Osteoblast (primary cell): ENCODE data around the gene UBE3B. TPM values are rescaled to one million over a fixed set of nuclear protein-coding genes. Genes with fewer than 3 reads are reported as not detected.

Experiments
- DNase-seq: peaks from one replicate; pipeline ENCODE4 v3.0.0; 2011; ENCODE audit warnings: low spot score, mixed read lengths; ENCODE audit not compliant: insufficient read length; ENCODE audit errors: missing footprints
- H2AFZ ChIP-seq: 2 replicates; pipeline ENCODE4 v1.6.0; 2011; ENCODE audit warnings: mild to moderate bottlenecking, low read length
- H3K27ac ChIP-seq: 2 replicates; pipeline ENCODE4 v1.5.1; 2011; ENCODE audit warnings: mild to moderate bottlenecking, low read depth, low read length, moderate library complexity
- H3K27me3 ChIP-seq: 2 replicates; pipeline ENCODE4 v1.6.0; 2012; ENCODE audit warnings: mild to moderate bottlenecking, control low read depth, inconsistent platforms, low read length, moderate library complexity; ENCODE audit not compliant: insufficient read depth
- H3K36me3 ChIP-seq: 2 replicates; pipeline ENCODE4 v1.5.1; 2011; ENCODE audit warnings: mild to moderate bottlenecking, low read length, control low read depth, moderate library complexity; ENCODE audit not compliant: insufficient read depth
- H3K4me1 ChIP-seq: 2 replicates; pipeline ENCODE4 v1.5.1; 2011; ENCODE audit warnings: mild to moderate bottlenecking, low read length, control low read depth, moderate library complexity; ENCODE audit not compliant: insufficient read depth
- H3K4me2 ChIP-seq: 2 replicates; pipeline ENCODE4 v1.6.0; 2011; ENCODE audit warnings: mild to moderate bottlenecking, low read length; ENCODE audit not compliant: insufficient read depth
- H3K4me3 ChIP-seq: fragments of 200-600 bp; sonication (generic); 3 replicates; pipeline ENCODE4 v1.5.1; 2012; ENCODE audit warnings: mild to moderate bottlenecking, low read length, inconsistent platforms; ENCODE audit not compliant: insufficient read depth
- H3K79me2 ChIP-seq: 2 replicates; pipeline ENCODE4 v1.6.0; 2012; ENCODE audit warnings: mild to moderate bottlenecking, low read length, control low read depth, inconsistent platforms; ENCODE audit not compliant: insufficient read depth
- H3K9me3 ChIP-seq: 2 replicates; pipeline ENCODE4 v1.5.1; 2011; ENCODE audit warnings: low read depth, low read length, control low read depth
- H4K20me1 ChIP-seq: 2 replicates; pipeline ENCODE4 v1.6.0; 2012; ENCODE audit warnings: mild to moderate bottlenecking, low read length, control low read depth; ENCODE audit not compliant: insufficient read depth
- CTCF ChIP-seq: IDR thresholded peaks from 2 replicates; pipeline ENCODE4 v1.5.1; 2011; ENCODE audit warnings: mild to moderate bottlenecking, low read depth, low read length, moderate library complexity; ENCODE audit errors: extremely low read depth
- total RNA-seq: library from RNA; depleted of rRNA; stranded (reverse); fragments of >200 nt; gene quantifications from 2 replicates; pipeline ENCODE4 v1.2.3, GENCODE V29; 2012

Gene UBE3B
- total RNA-seq, 1 donor, result 40.9 TPM

DNA sequence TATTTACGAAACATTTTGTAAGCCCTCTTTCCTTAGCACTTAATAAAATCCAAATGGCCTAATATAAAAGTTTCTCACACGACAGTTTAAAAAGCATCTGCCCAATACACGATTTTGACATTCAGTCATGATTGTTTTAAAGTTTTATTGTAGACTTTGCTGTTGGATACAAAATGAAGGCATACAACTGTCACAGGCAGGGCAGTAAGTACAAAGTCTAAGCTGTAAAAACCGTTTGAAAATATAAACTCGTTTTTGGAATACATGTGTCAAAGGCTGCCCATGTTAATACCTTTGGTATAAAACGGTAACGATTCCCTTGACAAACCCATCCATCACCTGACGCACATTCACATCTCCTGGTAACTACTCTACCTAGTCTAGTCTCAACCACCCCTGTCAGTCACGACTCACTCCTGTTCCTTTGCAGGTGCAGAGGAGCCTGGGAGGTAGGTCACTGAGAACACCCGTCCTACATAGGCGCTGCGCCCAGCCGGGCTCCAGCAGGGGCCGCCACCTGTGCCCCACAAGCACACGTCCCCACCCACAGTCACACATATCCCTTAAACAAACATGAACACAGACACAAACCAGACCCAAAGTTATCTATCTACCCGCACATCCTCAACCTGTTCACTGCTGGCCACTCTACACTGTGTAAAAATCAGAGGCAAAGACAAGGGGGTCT is 27.4 kb upstream of the UBE3B start:
- Histone ChIP-seq H3K4me2 (no peak overlapping the region), H3K27ac (no peak overlapping the region), H3K79me2 (peaks cover 79% of the 10 kb centered on the region), H4K20me1 (peaks cover 14% of the 10 kb centered on the region), H3K4me3 (no peak overlapping the region), H3K4me1 (peaks cover 18% of the 10 kb centered on the region), H3K9me3 (no peaks in the 10 kb centered on the region), H3K36me3 (peaks cover 88% of the 10 kb centered on the region), H2AFZ (no peak overlapping the region), H3K27me3 (no peaks in the 10 kb centered on the region)
- no peak for TF ChIP-seq CTCF
- DNase-seq, result peak; percentile 51

- peaks cover 89% of the 10 kb centered on the region for H3K79me2 ChIP-seq
- H3K4me2 ChIP-seq, result no peak overlapping the region
- no peaks in the 10 kb centered on the region for H3K27me3 ChIP-seq
- H3K9me3 ChIP-seq, result no peaks in the 10 kb centered on the region
- H3K4me3 ChIP-seq, result no peak overlapping the region
- no peak for TF ChIP-seq CTCF
- H3K27ac ChIP-seq, result no peak overlapping the region
- H3K4me1 ChIP-seq, result peaks cover 9% of the 10 kb centered on the region
- H2AFZ ChIP-seq, result no peak overlapping the region
- peaks cover 14% of the 10 kb centered on the region for H4K20me1 ChIP-seq
- DNase-seq, result peak; percentile 42
- peaks cover 95% of the 10 kb centered on the region for H3K36me3 ChIP-seq
Observed at GRCh38 chr12:109450980-109451379, 26.5 kb upstream of the UBE3B start.

- Histone ChIP-seq H3K79me2 (peaks cover 93% of the 10 kb centered on the region), H3K9me3 (no peaks in the 10 kb centered on the region), H3K27ac (no peak overlapping the region), H2AFZ (no peak overlapping the region), H4K20me1 (peaks cover 14% of the 10 kb centered on the region), H3K4me2 (no peak overlapping the region), H3K36me3 (peaks cover 95% of the 10 kb centered on the region), H3K27me3 (no peaks in the 10 kb centered on the region), H3K4me3 (no peak overlapping the region), H3K4me1 (peaks cover 5% of the 10 kb centered on the region)
- peak; percentile 42 for DNase-seq
- no peak for TF ChIP-seq CTCF
Observed at GRCh38 chr12:109451400-109451799, 26.0 kb upstream of the UBE3B start.

DNA sequence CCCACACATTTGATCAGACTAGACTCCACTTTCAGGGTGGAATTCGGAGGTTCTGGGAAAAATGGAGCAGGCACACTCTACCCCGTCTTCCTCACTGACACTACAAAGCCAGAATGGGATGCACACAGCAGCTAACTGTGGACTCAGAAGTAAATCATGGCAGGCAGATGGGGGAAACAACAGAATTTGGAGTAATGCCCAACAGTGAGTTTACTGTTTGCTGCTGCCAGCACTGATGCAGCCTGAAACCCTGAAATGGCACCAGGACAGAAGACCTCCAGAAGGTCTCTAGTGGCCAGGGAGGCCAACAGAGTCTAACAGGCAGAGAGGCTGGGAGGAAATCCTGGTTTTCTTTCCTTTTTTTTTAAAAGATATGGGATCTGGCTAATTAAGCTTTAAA is 24.9 kb upstream of the UBE3B start:
- Histone ChIP-seq H3K79me2 (peaks cover 95% of the 10 kb centered on the region), H3K4me1 (peaks cover 4% of the 10 kb centered on the region), H3K36me3 (peaks cover 95% of the 10 kb centered on the region), H3K9me3 (no peaks in the 10 kb centered on the region), H3K27ac (peak overlapping the region; percentile 20), H2AFZ (no peak overlapping the region), H4K20me1 (peaks cover 14% of the 10 kb centered on the region), H3K4me3 (no peak overlapping the region), H3K27me3 (no peaks in the 10 kb centered on the region), H3K4me2 (no peak overlapping the region)
- DNase-seq, result peak; percentile 42
- no peak for TF ChIP-seq CTCF
